Left lung (tissue), 10 donors: ENCODE measurements around the gene ZNF222. TPM values are rescaled to one million over a fixed set of nuclear protein-coding genes. Genes with fewer than 3 reads are reported as not detected.
A peak's percentile ranks its signal among the peaks of the same experiment; 100 is the strongest.

Experiments used
- ATAC-seq: fragments of 200-7000 bp; cut with Tn5 transposase; one replicate; pipeline ENCODE4 v1.9.1; 2020; ENCODE audit warnings: moderate library complexity
- DNase-seq, 4 donors: peaks; one replicate each; pipeline ENCODE4 v3.0.0-alpha.2; 2013 to 2020
- H3K27ac ChIP-seq, 2 donors: fragments of 200-600 bp; sonication (generic) in 1 of 2; one replicate each; pipeline versions ENCODE4 v1.5.0 to v1.8.0; 2020 to 2021
- H3K27me3 ChIP-seq, 2 donors: fragments of 200-600 bp; sonication (generic) in 1 of 2; one replicate each; pipeline versions ENCODE4 v1.5.0 to v1.8.0; 2020 to 2021
- H3K36me3 ChIP-seq, 2 donors: fragments of 200-600 bp; sonication (generic) in 1 of 2; one replicate each; pipeline versions ENCODE4 v1.5.0 to v1.8.0; 2020 to 2021
- H3K4me1 ChIP-seq, 2 donors: fragments of 200-600 bp; one replicate each; pipeline ENCODE4 v1.8.0; 2021
- H3K4me3 ChIP-seq, 2 donors: fragments of 200-600 bp; sonication (generic) in 1 of 2; one replicate each; pipeline versions ENCODE4 v1.5.0 to v1.8.0; 2020 to 2021; ENCODE audit warnings: mild to moderate bottlenecking in 1 of 2
- H3K9me3 ChIP-seq, 2 donors: fragments of 200-600 bp; sonication (generic) in 1 of 2; one replicate each; pipeline versions ENCODE4 v1.5.0 to v1.8.0; 2020 to 2021
- CTCF ChIP-seq, 2 donors: fragments of 200-600 bp; sonication (generic) in 1 of 2; IDR thresholded peaks; one replicate each; pipeline versions ENCODE4 v1.5.0 to v1.8.0; 2021; ENCODE audit warnings: antibody characterized with exemption in 2 of 2
- intact Hi-C, 2 donors: fragments of 100-400 bp; cut with DNase I; formaldehyde crosslinking; loops; one replicate each; pipeline versions ENCODE4 v1.11.2 to v1.14.2; 2022
- polyA plus RNA-seq, 6 donors: library from polyadenylated mRNA; unstranded; fragments of 120-200 nt; gene quantifications; one replicate each; pipeline ENCODE4 v1.2.1, GENCODE V29; 2013; ENCODE audit not compliant: insufficient read length in 6 of 6
- total RNA-seq, 2 donors: library from RNA; stranded (reverse); fragmentation: NEBNext Ultra II Directional; extraction: Animal tissue kit (Norgen Biotek cat#: 25700); gene quantifications; one replicate each; pipeline ENCODE4 v1.2.1, GENCODE V29; 2021
- donor health status: DM: no; HTN: yes; CAD: no.
- donor health status: DM: no; HTN: no; CAD: no.

ZNF222 gene
- total and polyA plus RNA-seq, 8 donors, result 3.2 to 13.4 (median 10.2) TPM

GRCh38 chr19:43984687-43985000 lies 40.5 kb upstream of the ZNF222 start:
- peaks cover 0 to 15% of the 10 kb centered on the region in 2 donors for H3K4me1 ChIP-seq
- intact Hi-C loops, result no loop called here
- H3K9me3 ChIP-seq, result peaks cover 0 to 38% of the 10 kb centered on the region in 2 donors
- DNase-seq (peak in 2 of 4 donors; percentile 38 to 64), ATAC-seq (peak; percentile 65)
- no peak for TF ChIP-seq CTCF (IDR thresholded peaks at IDR 0.05)
- peak overlapping the region; percentile 71 to 77 for H3K4me3 ChIP-seq
- no peaks in the 10 kb centered on the region for H3K27me3 ChIP-seq
- H3K27ac ChIP-seq, result peak overlapping the region; percentile 50 to 53
- peaks cover 0 to 18% of the 10 kb centered on the region in 2 donors for H3K36me3 ChIP-seq

GRCh38 chr19:43997631-43998290 lies 27.4 kb upstream of the ZNF222 start:
- intact Hi-C loops, result no loop called here
- TF ChIP-seq CTCF (IDR thresholded peaks at IDR 0.05), result no peak
- peaks cover 3 to 6% of the 10 kb centered on the region in 2 donors for H3K4me1 ChIP-seq
- H3K36me3 ChIP-seq, result peaks cover 0 to 51% of the 10 kb centered on the region in 2 donors
- no peak overlapping the region for H3K4me3 ChIP-seq
- no peak overlapping the region for H3K27ac ChIP-seq
- no peak for ATAC-seq
- no peak for DNase-seq
- H3K9me3 ChIP-seq, result peaks cover 0 to 42% of the 10 kb centered on the region in 2 donors
- no peaks in the 10 kb centered on the region for H3K27me3 ChIP-seq

- TF ChIP-seq CTCF (IDR thresholded peaks at IDR 0.05), result no peak
- Histone ChIP-seq H3K27me3 (no peaks in the 10 kb centered on the region), H3K27ac (peak overlapping the region; percentile 27 to 74), H3K36me3 (peaks cover 0 to 14% of the 10 kb centered on the region in 2 donors), H3K9me3 (peaks cover 0 to 31% of the 10 kb centered on the region in 2 donors), H3K4me3 (peak overlapping the region; percentile 65 to 67), H3K4me1 (peaks cover 3 to 35% of the 10 kb centered on the region in 2 donors)
- ATAC-seq (no peak), DNase-seq (peak in 2 of 4 donors; percentile 3 to 5)
- intact Hi-C loops, result no loop called here
Observed at GRCh38 chr19:44002212-44002565, 23.0 kb upstream of the ZNF222 start.

- ATAC-seq (peak; percentile 100), DNase-seq (peak; percentile 90 to 97 (median 94))
- TF ChIP-seq CTCF (IDR thresholded peaks at IDR 0.05), result no peak
- Histone ChIP-seq H3K4me3 (peak within 1 kb of the TSS; percentile 65 to 67), H3K4me1 (peaks cover 3 to 35% of the 10 kb centered on the region in 2 donors), H3K27ac (peak within 1 kb of the TSS; percentile 36 to 74), H3K27me3 (no peaks in the 10 kb centered on the region), H3K9me3 (peaks cover 0 to 31% of the 10 kb centered on the region in 2 donors), H3K36me3 (peaks cover 0 to 14% of the 10 kb centered on the region in 2 donors)
- intact Hi-C loops, result no loop called here
Observed at GRCh38 chr19:44002566-44003460, 22.4 kb upstream of the ZNF222 start, which contains the start of gene ZNF230. Gene ZNF230, plus strand, starts transcription at chr19:44002957. Its CDS starts 4,122 bp downstream, at chr19:44007079.
